WTC11 (cell line): ENCODE data around the gene PLEKHA6. TPM values are rescaled to one million over a fixed set of nuclear protein-coding genes. Genes with fewer than 3 reads are reported as not detected.

Experiments
- ATAC-seq: fragments of 200-7000 bp; cut with Tn5 transposase; 2 replicates; pipeline ENCODE4 v1.10.0; 2021; ENCODE audit warnings: mild to moderate bottlenecking, moderate library complexity
- CTCF ChIA-PET: fragments of 300-600 bp; sonication (Branson Sonifier 250); formaldehyde crosslinking; loops from one replicate; lab custom pipeline; 2021; ENCODE audit warnings: antibody characterized with exemption; lab: Charles Lee
- POLR2A ChIA-PET: fragments of 350-600 bp; sonication (Branson Sonifier 250); formaldehyde crosslinking; loops from one replicate; lab custom pipeline; 2021; ENCODE audit warnings: antibody characterized with exemption; lab: Charles Lee
- DNase-seq: peaks from one replicate; pipeline ENCODE4 v3.0.0; 2021; ENCODE audit warnings: low spot score
- H3K27ac Mint-ChIP-seq: 2 replicates; pipeline ENCODE4 v1.8.0; 2021; ENCODE audit warnings: mixed read lengths
- H3K27me3 Mint-ChIP-seq: 2 replicates; pipeline ENCODE4 v1.8.0; 2021; ENCODE audit warnings: low read depth, mild to moderate bottlenecking, moderate library complexity, mixed read lengths
- H3K36me3 Mint-ChIP-seq: 2 replicates; pipeline ENCODE4 v1.8.0; 2021; ENCODE audit warnings: mixed read lengths
- H3K4me1 Mint-ChIP-seq: 2 replicates; pipeline ENCODE4 v1.8.0; 2022; ENCODE audit warnings: mixed read lengths
- H3K4me3 Mint-ChIP-seq: 2 replicates; pipeline ENCODE4 v1.8.0; 2021; ENCODE audit warnings: mild to moderate bottlenecking, moderate library complexity, mixed read lengths
- H3K9me3 Mint-ChIP-seq: 2 replicates; pipeline ENCODE4 v1.8.0; 2021; ENCODE audit warnings: mixed read lengths
- ATF6 ChIP-seq: sonication (generic); formaldehyde crosslinking; IDR thresholded peaks from 2 replicates; pipeline ENCODE4 v1.8.1; 2023; ENCODE audit warnings: mild to moderate bottlenecking, missing genetic modification reagents
- CREB1 ChIP-seq: sonication (generic); formaldehyde crosslinking; IDR thresholded peaks from 2 replicates; pipeline ENCODE4 v1.8.0; 2023; ENCODE audit warnings: mild to moderate bottlenecking, missing genetic modification reagents
- EMX1 ChIP-seq: fragments of 250-450 bp; sonication (Bioruptor Pico); IDR thresholded peaks from 2 replicates; pipeline ENCODE4 v1.8.0; 2021; ENCODE audit warnings: mild to moderate bottlenecking
- FOXP4 ChIP-seq: sonication (generic); formaldehyde crosslinking; IDR thresholded peaks from 2 replicates; pipeline ENCODE4 v1.8.0; 2022; ENCODE audit warnings: mild to moderate bottlenecking, missing genetic modification reagents
- GABPB1 ChIP-seq: sonication (generic); formaldehyde crosslinking; IDR thresholded peaks from 2 replicates; pipeline ENCODE4 v1.8.1; 2023; ENCODE audit warnings: mild to moderate bottlenecking, missing genetic modification reagents
- MAX ChIP-seq: sonication (generic); formaldehyde crosslinking; IDR thresholded peaks from 2 replicates; pipeline ENCODE4 v1.8.0; 2022; ENCODE audit warnings: mild to moderate bottlenecking, missing genetic modification reagents
- MYBL2 ChIP-seq: sonication (generic); formaldehyde crosslinking; IDR thresholded peaks from 2 replicates; pipeline ENCODE4 v1.8.1; 2023; ENCODE audit warnings: mild to moderate bottlenecking, moderate library complexity, missing genetic modification reagents
- NR2C2 ChIP-seq: sonication (generic); formaldehyde crosslinking; IDR thresholded peaks from 2 replicates; pipeline ENCODE4 v1.8.0; 2022; ENCODE audit warnings: mild to moderate bottlenecking, missing genetic modification reagents
- OVOL2 ChIP-seq: fragments of 250-450 bp; sonication (Bioruptor Pico); IDR thresholded peaks from 2 replicates; pipeline ENCODE4 v1.9.0; 2021; ENCODE audit warnings: mild to moderate bottlenecking, borderline replicate concordance
- SMAD3 ChIP-seq: sonication (generic); formaldehyde crosslinking; IDR thresholded peaks from 2 replicates; pipeline ENCODE4 v1.8.0; 2022; ENCODE audit warnings: missing genetic modification reagents, mild to moderate bottlenecking, borderline replicate concordance
- SMAD4 ChIP-seq: sonication (generic); formaldehyde crosslinking; IDR thresholded peaks from 2 replicates; pipeline ENCODE4 v1.8.0; 2022; ENCODE audit warnings: mild to moderate bottlenecking, missing genetic modification reagents
- SOX15 ChIP-seq: fragments of 250-450 bp; sonication (Bioruptor Pico); IDR thresholded peaks from 2 replicates; pipeline ENCODE4 v1.9.0; 2021; ENCODE audit warnings: mild to moderate bottlenecking
- SP1 ChIP-seq: sonication (generic); formaldehyde crosslinking; conservative IDR thresholded peaks from 2 replicates; pipeline ENCODE4 v1.8.1; 2022; ENCODE audit warnings: missing genetic modification reagents
- USF2 ChIP-seq: sonication (generic); formaldehyde crosslinking; IDR thresholded peaks from 2 replicates; pipeline ENCODE4 v1.8.1; 2023; ENCODE audit warnings: mild to moderate bottlenecking, missing genetic modification reagents, moderate library complexity
- ZBTB21 ChIP-seq: sonication (generic); formaldehyde crosslinking; IDR thresholded peaks from 2 replicates; pipeline ENCODE4 v1.8.1; 2023; ENCODE audit warnings: mild to moderate bottlenecking, missing genetic modification reagents, borderline replicate concordance
- ZMAT4 ChIP-seq: fragments of 250-450 bp; sonication (Bioruptor Pico); IDR thresholded peaks from 2 replicates; pipeline ENCODE4 v1.9.0; 2021; ENCODE audit warnings: mild to moderate bottlenecking
- ZNF138 ChIP-seq: sonication (generic); formaldehyde crosslinking; conservative IDR thresholded peaks from 2 replicates; pipeline ENCODE4 v1.8.1; 2022; ENCODE audit warnings: mild to moderate bottlenecking, moderate library complexity, missing genetic modification reagents
- ZNF263 ChIP-seq: sonication (generic); formaldehyde crosslinking; IDR thresholded peaks from 2 replicates; pipeline ENCODE4 v1.8.1; 2022; ENCODE audit warnings: low read depth, mild to moderate bottlenecking, moderate library complexity, missing genetic modification reagents
- ZNF416 ChIP-seq: fragments of 250-450 bp; sonication (Bioruptor Pico); IDR thresholded peaks from 2 replicates; pipeline ENCODE4 v1.9.0; 2021; ENCODE audit warnings: mild to moderate bottlenecking, inconsistent platforms
- ZNF512 ChIP-seq: sonication (generic); formaldehyde crosslinking; IDR thresholded peaks from 2 replicates; pipeline ENCODE4 v1.8.1; 2022; ENCODE audit warnings: missing genetic modification reagents, borderline replicate concordance
- ZNF671 ChIP-seq: fragments of 250-450 bp; sonication (Bioruptor Pico); IDR thresholded peaks from 2 replicates; pipeline ENCODE4 v1.8.0; 2021; ENCODE audit warnings: mild to moderate bottlenecking
- total RNA-seq: library from RNA; stranded (reverse); gene quantifications from 3 replicates; pipeline ENCODE4 v1.2.3, GENCODE V29; 2021
- TF ChIP-seq, protein P1 (sequence below): sonication (generic); formaldehyde crosslinking; IDR thresholded peaks from 2 replicates; pipeline ENCODE4 v1.8.0; 2022; ENCODE audit warnings: missing genetic modification reagents
- TF ChIP-seq, protein P2 (sequence below): sonication (generic); formaldehyde crosslinking; IDR thresholded peaks from 2 replicates; pipeline ENCODE4 v1.8.0; 2023; ENCODE audit warnings: mild to moderate bottlenecking, missing genetic modification reagents

PLEKHA6 gene
- total RNA-seq, 1 experiment from 2014 or later: 11.6 TPM

DNA sequence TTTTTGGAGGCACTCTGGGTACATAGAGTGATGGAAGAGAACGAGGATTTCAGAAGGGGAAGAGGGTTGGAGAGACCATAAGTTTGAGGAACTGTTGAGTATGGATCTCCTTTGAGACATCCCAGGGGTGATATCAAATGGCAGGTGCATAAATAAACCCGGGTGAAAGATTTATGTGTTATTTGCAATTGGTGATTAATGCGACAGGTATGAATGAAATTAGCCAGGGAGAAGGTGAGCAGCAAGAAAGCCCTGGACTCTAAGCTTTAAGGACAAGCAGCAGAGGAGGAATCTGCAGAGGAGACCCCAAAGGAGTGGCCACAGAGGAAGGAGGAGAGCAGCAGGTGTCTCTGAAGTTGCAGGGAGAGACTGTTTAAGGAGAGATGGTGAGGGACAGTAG, 184.8 kb downstream of the PLEKHA6 start (continued):
- TF ChIP-seq ZNF671 (CRISPR knock-in tag): no peak
- no peak for TF ChIP-seq USF2 (CRISPR knock-in tag)
- TF ChIP-seq ZNF138: no peak
- TF ChIP-seq, all 79 proteins: peak for 0

DNA sequence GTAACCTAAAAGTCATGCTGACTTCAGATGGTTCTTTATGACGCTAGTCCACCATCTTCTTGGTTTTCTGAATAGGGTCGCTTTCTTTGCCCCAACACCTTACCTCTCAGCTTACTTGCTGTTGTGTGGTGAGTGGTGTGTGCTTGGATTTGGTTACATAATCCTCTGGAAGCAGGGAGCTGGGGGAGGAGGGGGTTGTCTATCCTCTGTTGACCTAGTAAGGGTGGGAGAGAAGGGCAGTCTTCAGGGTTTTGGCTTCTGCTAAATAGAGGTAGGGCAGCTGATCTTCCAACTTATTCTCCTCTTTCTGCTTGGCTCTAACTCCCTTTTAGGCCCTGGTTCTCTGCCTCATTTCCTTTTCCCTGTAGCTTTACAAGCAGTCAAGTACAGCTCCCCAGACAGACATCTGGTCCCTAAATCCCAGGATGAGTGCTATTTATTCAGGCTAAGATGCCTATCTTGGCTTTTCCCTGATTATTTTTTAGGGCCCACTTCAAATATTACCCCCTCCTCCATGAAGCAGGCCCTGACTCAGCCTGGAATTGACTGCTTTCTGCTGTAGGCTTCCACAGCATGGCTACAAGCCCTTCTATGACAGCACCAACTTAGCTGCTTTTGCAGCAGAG, 187.2 kb downstream of the PLEKHA6 start:
- Mint-ChIP-seq H3K27me3 (peaks cover 22% of the 10 kb centered on the region), H3K36me3 (peaks cover 25% of the 10 kb centered on the region), H3K27ac (no peak overlapping the region), H3K4me1 (no peaks in the 10 kb centered on the region), H3K9me3 (peaks cover 42% of the 10 kb centered on the region), H3K4me3 (no peak overlapping the region)
- CTCF ChIA-PET: interaction anchor here (0.8 to 2.2 kb wide), 2 partner anchors 10 to 35 kb away, joined by 4 to 6 read pairs; no protein-coding TSS in a partner anchor
- POLR2A ChIA-PET: no interaction called here
- TF ChIP-seq ZNF416 (CRISPR knock-in tag) (no peak), SMAD4 (CRISPR knock-in tag) (no peak), GABPB1 (CRISPR knock-in tag) (no peak), ZNF263 (CRISPR knock-in tag) (no peak), NR2C2 (CRISPR knock-in tag) (no peak), OVOL2 (CRISPR knock-in tag) (no peak), ATF6 (CRISPR knock-in tag) (no peak), ZMAT4 (no peak), SMAD3 (CRISPR knock-in tag) (no peak), MYBL2 (CRISPR knock-in tag) (no peak), CREB1 (CRISPR knock-in tag) (no peak), SOX15 (CRISPR knock-in tag) (no peak), ZNF512 (CRISPR knock-in tag) (no peak), FOXP4 (CRISPR knock-in tag) (no peak), SP1 (CRISPR knock-in tag) (no peak), MAX (CRISPR knock-in tag) (no peak), EMX1 (CRISPR knock-in tag) (no peak), ZBTB21 (CRISPR knock-in tag) (no peak)
- TF ChIP-seq, protein P1, sequence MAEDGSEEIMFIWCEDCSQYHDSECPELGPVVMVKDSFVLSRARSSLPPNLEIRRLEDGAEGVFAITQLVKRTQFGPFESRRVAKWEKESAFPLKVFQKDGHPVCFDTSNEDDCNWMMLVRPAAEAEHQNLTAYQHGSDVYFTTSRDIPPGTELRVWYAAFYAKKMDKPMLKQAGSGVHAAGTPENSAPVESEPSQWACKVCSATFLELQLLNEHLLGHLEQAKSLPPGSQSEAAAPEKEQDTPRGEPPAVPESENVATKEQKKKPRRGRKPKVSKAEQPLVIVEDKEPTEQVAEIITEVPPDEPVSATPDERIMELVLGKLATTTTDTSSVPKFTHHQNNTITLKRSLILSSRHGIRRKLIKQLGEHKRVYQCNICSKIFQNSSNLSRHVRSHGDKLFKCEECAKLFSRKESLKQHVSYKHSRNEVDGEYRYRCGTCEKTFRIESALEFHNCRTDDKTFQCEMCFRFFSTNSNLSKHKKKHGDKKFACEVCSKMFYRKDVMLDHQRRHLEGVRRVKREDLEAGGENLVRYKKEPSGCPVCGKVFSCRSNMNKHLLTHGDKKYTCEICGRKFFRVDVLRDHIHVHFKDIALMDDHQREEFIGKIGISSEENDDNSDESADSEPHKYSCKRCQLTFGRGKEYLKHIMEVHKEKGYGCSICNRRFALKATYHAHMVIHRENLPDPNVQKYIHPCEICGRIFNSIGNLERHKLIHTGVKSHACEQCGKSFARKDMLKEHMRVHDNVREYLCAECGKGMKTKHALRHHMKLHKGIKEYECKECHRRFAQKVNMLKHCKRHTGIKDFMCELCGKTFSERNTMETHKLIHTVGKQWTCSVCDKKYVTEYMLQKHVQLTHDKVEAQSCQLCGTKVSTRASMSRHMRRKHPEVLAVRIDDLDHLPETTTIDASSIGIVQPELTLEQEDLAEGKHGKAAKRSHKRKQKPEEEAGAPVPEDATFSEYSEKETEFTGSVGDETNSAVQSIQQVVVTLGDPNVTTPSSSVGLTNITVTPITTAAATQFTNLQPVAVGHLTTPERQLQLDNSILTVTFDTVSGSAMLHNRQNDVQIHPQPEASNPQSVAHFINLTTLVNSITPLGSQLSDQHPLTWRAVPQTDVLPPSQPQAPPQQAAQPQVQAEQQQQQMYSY (CRISPR knock-in tag): no peak
- TF ChIP-seq, protein P2, sequence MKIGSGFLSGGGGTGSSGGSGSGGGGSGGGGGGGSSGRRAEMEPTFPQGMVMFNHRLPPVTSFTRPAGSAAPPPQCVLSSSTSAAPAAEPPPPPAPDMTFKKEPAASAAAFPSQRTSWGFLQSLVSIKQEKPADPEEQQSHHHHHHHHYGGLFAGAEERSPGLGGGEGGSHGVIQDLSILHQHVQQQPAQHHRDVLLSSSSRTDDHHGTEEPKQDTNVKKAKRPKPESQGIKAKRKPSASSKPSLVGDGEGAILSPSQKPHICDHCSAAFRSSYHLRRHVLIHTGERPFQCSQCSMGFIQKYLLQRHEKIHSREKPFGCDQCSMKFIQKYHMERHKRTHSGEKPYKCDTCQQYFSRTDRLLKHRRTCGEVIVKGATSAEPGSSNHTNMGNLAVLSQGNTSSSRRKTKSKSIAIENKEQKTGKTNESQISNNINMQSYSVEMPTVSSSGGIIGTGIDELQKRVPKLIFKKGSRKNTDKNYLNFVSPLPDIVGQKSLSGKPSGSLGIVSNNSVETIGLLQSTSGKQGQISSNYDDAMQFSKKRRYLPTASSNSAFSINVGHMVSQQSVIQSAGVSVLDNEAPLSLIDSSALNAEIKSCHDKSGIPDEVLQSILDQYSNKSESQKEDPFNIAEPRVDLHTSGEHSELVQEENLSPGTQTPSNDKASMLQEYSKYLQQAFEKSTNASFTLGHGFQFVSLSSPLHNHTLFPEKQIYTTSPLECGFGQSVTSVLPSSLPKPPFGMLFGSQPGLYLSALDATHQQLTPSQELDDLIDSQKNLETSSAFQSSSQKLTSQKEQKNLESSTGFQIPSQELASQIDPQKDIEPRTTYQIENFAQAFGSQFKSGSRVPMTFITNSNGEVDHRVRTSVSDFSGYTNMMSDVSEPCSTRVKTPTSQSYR (CRISPR knock-in tag): no peak
- DNase-seq: no peak
- ATAC-seq: no peak
